Glomerular endothelial cell (primary cell): Measurements from ENCODE around the gene SLC29A1. TPM values are rescaled to one million over a fixed set of nuclear protein-coding genes. Genes with fewer than 3 reads are reported as not detected.

Experiments used
- DNase-seq: peaks from one replicate; pipeline ENCODE4 v3.0.0-alpha.2; 2011; ENCODE audit warnings: low read depth, low spot score; ENCODE audit errors: extremely low read depth
- total RNA-seq: library from RNA; depleted of rRNA; stranded (reverse); fragments of >200 nt; gene quantifications from 2 replicates; pipeline ENCODE4 v1.2.3, GENCODE V29; 2015

SLC29A1 gene
- total RNA-seq, 1 donor from 2014 or later: 208 TPM

DNA sequence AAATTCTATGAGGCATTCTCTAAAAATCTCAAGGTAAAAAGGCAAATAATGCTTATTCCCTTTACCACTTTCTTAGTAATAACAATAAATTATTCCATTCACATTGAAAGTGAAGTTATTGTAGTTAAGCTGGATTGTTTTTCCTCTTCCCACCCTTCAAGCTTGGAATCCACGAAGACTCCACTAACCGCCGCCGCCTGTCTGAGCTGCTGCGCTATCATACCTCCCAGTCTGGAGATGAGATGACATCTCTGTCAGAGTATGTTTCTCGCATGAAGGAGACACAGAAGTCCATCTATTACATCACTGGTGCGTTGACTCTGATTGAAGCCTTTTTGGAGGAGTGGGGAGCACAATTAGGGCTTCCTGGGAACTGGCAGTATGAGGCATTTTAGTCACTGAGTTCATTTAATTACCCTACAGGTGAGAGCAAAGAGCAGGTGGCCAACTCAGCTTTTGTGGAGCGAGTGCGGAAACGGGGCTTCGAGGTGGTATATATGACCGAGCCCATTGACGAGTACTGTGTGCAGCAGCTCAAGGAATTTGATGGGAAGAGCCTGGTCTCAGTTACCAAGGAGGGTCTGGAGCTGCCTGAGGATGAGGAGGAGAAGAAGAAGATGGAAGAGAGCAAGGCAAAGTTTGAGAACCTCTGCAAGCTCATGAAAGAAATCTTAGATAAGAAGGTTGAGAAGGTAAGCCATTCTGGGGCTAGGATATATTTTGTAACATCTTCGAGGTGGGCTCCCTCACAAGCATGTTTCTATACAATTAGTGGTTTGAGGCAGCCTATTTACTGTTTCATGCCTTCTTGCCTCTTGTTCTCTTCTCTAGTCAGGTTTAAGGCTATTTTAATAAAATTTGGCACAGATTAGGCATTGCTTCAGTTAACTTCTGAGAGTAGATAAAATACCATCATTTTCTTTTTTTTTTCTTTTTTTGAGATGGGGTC lies 28.5 kb downstream of the SLC29A1 start:
- DNase-seq: no peak

GRCh38 chr6:44253307-44254101 lies 30.1 kb downstream of the SLC29A1 start:
- DNase-seq: no peak

GRCh38 chr6:44254191-44255104 lies 31.1 kb downstream of the SLC29A1 start:
- DNase-seq: no peak

GRCh38 chr6:44255105-44255808 lies 31.9 kb downstream of the SLC29A1 start:
- DNase-seq: no peak

DNA sequence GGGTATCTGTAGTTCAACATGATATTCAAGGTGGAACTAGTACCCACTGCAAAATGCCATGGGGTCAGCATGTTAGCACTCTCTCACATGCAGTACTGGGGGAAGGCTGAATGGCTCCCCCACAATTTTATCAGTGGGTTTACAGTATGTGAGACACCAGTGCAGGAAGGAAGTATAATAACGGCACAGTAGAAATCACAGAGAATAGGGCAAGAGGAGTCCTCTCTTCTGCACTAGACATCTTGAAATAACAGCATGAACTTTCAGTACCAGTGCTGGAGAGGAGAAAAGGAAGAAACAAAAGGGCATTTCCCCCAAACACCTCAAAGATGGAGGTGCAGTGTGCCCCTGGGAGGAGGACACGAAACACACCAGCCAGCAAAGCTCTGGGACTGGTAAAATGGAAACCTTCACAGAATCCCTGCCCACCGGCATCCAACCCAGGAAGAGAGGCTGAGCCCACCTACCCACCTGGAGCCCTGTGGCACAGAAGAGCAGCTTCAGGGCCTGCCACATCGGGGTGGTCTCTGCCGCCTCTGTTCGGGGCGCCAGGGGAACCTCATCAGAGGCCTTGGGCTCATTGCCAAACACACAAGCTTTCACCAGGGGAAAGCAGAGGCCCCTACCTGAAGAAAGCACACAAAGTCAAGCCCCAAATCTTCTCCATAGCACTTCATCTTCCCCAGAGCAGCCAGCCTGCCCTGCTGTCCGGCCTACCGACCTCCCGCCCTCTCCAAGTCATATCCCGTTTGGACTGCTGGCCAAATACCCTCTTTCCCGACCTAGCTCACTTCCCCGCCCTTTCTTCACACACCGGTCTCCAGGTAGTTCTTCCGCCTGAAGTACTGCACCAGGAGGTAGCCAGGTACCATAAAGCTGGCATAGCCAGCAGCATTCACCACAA lies 32.7 kb downstream of the SLC29A1 start:
- DNase-seq: no peak

DNA sequence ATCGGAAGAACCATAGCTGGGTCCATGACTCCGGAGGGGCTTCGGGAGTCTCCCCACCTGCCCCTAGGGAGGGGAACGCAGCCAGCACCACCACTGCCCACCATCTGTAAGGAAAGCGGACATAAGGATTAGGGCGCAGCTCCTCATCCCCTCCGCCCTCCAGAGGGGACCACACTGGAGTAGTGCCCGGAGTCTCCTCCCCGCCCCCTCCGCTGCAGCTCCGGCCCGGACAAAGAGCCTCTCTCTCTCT lies 33.3 kb downstream of the SLC29A1 start:
- DNase-seq: no peak

DNA sequence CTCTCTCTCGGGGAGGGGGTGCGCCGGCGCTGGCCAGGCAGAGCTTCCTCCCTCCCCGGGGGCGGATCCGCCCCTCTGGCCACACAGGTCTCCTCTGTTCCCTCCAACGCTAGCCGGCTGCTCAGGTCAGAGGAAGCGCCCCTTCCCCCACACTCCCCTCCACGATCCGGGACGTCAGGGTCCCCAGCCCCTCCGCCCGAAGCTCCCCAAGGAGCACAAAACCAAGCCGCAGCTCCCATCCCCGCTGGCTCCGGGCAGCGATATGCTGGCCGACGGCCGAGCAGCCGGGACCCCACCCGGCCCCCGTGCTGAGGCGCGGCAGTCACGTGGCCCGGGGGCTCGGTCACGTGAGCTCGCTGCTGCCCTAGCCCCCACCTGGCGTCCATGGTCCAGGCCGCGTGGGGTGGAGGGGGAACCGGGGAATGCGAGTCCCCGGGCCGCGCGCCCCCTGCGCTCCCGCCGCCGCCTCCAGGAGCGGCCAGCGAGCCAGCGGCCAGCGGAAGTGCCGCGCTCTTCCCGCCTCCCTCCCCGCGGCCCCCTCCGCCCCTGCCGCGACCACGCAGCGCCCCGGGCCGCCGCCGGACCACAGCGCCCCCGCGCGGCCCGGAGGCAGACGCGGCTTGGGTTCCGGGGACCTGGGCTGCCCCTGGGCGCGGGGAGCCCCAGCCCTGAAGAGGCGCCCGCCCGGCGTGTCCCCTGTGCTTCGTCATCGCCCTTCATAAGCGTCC lies 33.8 kb downstream of the SLC29A1 start, which contains the start of gene SLC35B2:
Gene SLC35B2, minus strand, starts transcription at position 504 of the 728 bp plus-strand sequence. Its CDS starts 118 bp downstream, at position 386.
- no peak for DNase-seq

GRCh38 chr6:44257753-44258324 lies 34.4 kb downstream of the SLC29A1 start:
- no peak for DNase-seq

GRCh38 chr6:44258325-44258863 lies 35.0 kb downstream of the SLC29A1 start:
- no peak for DNase-seq

DNA sequence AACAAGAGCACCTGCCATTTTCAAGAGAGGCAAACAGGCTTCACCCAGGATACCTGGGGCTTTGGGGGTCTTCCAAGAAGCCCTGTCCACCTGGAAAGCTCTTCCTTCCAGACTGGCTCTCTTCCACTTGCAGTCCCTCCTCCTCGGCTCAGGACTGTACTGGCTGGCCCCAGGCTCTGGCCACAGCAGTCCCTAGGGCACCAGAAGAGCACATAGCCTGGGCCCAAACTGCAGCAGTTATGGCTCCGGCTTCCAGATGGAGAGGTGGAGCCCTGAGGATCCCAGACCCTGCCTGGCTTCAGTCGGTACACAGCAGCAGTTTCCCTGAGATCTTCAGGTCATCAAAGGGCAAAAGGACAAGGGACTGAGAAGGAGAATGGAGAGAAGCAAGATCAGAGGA lies 35.5 kb downstream of the SLC29A1 start:
- DNase-seq: no peak

DNA sequence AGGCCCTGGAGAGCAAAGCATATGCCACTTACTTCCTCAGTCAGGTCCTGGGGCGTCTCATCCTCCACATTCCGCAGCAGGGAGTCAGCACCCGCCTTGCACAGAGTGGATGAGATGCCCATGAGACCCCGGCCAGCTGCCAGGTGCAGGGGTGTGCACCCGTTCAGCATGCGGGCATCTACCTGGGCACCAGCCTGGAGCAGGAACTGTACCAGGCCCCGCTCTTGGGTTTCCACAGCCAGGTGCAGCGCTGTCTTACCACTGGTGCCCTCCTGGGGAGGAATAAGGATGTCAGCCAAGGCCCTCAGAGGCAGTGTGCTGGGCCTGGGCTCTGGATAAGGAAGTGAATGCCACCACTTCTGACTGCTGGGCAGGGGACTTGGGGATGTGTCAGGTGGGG lies 36.6 kb downstream of the SLC29A1 start:
- DNase-seq: no peak

DNA sequence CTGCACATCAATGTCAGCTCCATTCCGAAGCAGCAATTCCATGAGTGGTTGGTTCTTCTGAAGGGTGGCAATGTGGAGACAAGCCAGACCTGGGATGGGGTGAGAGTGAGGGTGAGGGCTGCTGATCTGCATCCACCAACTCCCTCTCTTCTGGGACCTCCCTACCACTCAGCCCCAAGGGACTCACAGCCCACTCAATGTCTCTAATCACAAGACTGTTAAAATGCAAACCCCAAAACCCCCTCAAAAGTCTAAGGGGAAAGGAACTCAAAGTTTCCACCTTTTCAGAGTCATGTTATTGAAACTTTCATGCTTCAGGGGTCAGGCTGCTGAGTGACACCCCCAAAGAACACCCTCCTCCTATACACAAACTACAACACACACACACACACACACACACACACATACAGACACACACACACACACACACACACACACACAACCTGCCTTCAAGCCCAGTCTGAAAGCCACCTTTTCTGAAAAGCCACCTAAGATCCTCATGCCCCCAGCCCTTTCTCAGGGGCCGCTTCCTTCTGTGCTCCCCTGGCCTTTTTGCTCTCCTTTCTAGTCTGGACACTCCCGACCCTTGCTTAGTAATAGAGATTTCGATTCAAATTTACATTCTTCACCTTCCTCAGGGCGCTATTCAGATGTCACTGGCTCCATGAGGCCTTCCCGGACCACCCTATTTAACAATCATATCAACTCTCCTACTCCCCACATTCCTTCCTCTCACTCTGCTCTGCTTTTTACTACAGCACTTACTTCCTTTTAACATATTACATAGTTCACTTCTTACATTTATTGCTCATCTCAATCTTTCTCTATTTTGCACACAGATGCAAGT lies 37.3 kb downstream of the SLC29A1 start:
- no peak for DNase-seq

GRCh38 chr6:44261581-44261980 lies 38.2 kb downstream of the SLC29A1 start:
- no peak for DNase-seq

- DNase-seq: no peak
Measured at GRCh38 chr6:44262467-44263353, 39.3 kb downstream of the SLC29A1 start.

DNA sequence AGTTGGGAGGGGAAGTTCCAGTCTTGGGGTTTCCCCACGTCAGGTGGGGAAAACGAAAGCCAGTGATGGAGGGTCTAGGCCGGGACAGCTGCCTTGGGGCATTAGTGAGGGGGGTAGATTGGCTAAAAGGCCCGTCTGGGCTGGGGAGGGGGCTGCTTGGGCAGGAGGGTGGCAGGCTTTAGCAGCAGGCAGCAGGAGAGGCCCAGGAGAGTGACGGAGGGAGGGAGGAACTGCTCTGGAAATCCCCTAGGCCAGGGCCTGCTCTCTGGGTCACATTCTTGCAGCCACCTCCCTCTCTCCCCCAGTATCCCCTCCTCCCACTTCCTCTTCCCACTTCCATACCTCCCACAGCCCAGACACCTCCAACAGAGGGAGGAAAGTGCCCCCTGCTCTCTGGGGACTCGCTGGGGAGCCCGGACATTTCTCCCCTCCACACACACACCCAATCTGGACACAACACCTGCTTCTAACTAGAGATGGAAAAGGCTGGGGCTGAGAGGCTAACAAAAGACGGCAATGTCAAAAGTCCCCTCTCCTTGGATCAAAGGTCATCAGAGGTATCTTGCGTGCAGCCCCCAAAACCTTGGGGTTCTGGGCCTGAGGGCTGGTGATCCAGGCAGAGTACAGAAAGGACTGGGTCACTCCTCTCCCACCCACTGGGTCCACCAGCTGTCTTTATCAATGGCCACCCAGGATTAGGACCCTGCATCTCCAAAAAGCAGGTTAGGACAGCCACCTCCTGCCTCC lies 40.1 kb downstream of the SLC29A1 start:
- no peak for DNase-seq
